GM06990 (cell line): Measurements from ENCODE around the gene ZG16B.
A peak's percentile ranks its signal among the peaks of the same experiment; 100 is the strongest.

ENCODE experiments used
- DNase-seq: peaks from one replicate; pipeline ENCODE4 v3.0.0-alpha.2; 2011; ENCODE audit not compliant: insufficient read length; ENCODE audit errors: extremely low read depth
- H3K27me3 ChIP-seq: replicated peaks from 2 replicates; pipeline ENCODE4 v1.6.0; 2011; ENCODE audit warnings: low read length; ENCODE audit not compliant: control insufficient read depth, insufficient read depth
- H3K36me3 ChIP-seq: 2 replicates; pipeline ENCODE4 v1.5.1; 2011; ENCODE audit warnings: low read length; ENCODE audit not compliant: control insufficient read depth, insufficient read depth
- H3K4me3 ChIP-seq: replicated peaks from 2 replicates; pipeline ENCODE4 v1.5.1; 2011; ENCODE audit warnings: low read depth, mild to moderate bottlenecking, control low read depth, low read length
- CTCF ChIP-seq: IDR thresholded peaks from 2 replicates; pipeline ENCODE4 v1.5.1; 2011; ENCODE audit warnings: low read length, control low read depth, mild to moderate bottlenecking, inconsistent platforms; ENCODE audit not compliant: insufficient read depth, poor library complexity, severe bottlenecking

ZG16B gene

DNA sequence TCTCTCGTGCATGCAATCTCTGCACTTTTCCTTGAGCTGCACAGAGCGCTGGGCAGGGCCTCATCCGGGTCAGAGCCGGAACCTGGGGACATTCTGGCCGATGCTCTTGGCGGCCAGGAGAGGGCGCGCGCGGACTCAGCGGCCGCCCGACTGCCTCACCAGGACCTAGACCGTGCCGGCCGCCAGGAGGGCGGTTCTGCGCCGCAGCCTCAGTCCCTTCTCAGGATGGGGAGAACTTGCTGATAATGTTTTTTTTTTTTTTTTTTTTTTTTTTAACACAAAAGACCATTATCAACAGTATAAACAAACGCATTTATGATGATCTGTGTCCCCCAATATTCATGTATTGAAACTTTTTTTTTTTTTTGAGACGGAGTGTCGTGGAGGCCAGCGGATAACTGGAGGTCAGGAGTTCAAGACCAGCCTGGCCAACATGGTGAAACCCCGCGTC, 44.8 kb downstream of the ZG16B start:
- Histone ChIP-seq H3K4me3 (no peak overlapping the region), H3K27me3 (no peaks in the 10 kb centered on the region), H3K36me3 (no peaks in the 10 kb centered on the region)
- peak; percentile 78 for DNase-seq
- peak; percentile 99 for TF ChIP-seq CTCF

DNA sequence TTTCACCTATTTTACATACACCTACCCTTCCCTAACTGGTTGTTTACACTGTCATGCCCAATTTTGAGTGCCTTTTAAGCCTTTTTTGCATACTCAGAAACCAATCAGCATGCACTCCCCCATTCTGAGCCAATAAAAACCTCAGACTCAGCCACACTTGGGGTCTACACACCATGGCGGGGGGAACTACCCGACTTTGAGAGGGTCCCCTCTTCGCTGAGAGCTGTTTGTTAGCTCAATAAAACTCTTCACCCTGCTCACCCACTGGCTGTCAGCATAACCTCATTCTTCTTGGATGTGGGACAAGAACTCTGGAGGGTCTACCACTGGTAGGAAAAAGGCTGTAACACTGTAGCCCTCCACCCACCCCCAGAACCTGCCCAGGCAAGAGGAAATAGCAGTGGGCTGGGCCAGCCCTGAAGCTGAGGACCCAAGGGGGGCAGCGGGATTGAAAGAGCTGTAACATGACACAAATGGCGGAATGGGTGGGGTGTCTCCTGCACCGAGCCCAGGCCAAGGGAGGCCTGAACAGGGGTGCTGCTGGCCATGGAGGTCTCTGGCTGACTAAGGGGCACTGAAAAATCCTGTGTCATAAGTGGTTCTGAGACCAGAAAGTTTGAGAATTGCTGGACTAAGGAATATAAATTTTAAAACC, 49.9 kb downstream of the ZG16B start:
- no peak for DNase-seq
- Histone ChIP-seq H3K4me3 (no peak overlapping the region), H3K36me3 (no peaks in the 10 kb centered on the region), H3K27me3 (no peaks in the 10 kb centered on the region)
- no peak for TF ChIP-seq CTCF
